Measurements from ENCODE around the gene PIGU. TPM values are rescaled to one million over a fixed set of nuclear protein-coding genes. Genes with fewer than 3 reads are reported as not detected.
A peak's percentile ranks its signal among the peaks of the same experiment; 100 is the strongest.

Gene PIGU
- total and polyA plus RNA-seq, 9 of the 15 experiments (the other 6 are each of a cell fraction or from before 2014, with no cell fraction given): 6.5 to 100 (median 28.1) TPM

GRCh38 chr20:34713194-34713943 is 36.5 kb upstream of the PIGU start (continued):
- TF ChIP-seq, protein P1, sequence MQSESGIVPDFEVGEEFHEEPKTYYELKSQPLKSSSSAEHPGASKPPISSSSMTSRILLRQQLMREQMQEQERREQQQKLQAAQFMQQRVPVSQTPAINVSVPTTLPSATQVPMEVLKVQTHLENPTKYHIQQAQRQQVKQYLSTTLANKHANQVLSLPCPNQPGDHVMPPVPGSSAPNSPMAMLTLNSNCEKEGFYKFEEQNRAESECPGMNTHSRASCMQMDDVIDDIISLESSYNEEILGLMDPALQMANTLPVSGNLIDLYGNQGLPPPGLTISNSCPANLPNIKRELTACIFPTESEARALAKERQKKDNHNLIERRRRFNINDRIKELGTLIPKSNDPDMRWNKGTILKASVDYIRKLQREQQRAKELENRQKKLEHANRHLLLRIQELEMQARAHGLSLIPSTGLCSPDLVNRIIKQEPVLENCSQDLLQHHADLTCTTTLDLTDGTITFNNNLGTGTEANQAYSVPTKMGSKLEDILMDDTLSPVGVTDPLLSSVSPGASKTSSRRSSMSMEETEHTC (IDR thresholded peaks at IDR 0.05): peak; percentile 68; the same call in 1 of the 2 replicates
- TF ChIP-seq POLR3A (IDR thresholded peaks at IDR 0.05; ENCODE audit: borderline replicate concordance, extremely low read depth, insufficient read depth, insufficient read length) (no peak), GABPB1 (CRISPR knock-in tag; IDR thresholded peaks at IDR 0.05) (no peak; the same call in 1 of the 2 replicates), DMBX1 (CRISPR knock-in tag; IDR thresholded peaks at IDR 0.05; ENCODE audit: borderline replicate concordance) (peak; percentile 4; the same call in 1 of the 2 replicates), ZNF639 (CRISPR knock-in tag; conservative IDR thresholded peaks at IDR 0.05 in 1 of 2, IDR thresholded peaks at IDR 0.05 in 1 of 2) (peak in 1 of 2 experiments; percentile 69; a peak in 2 of 4 replicates), EHMT2 (IDR thresholded peaks at IDR 0.05) (peak; percentile 75), ZNF274 (IDR thresholded peaks at IDR 0.05; ENCODE audit: borderline replicate concordance, low read depth, low read length) (no peak), SPI1 (IDR thresholded peaks at IDR 0.05; ENCODE audit: borderline replicate concordance, low read depth, low read length) (peak; percentile 63; the same call in 1 of the 2 replicates), POLR2AphosphoS2 (IDR thresholded peaks at IDR 0.05; ENCODE audit: low read length) (no peak; the same call in 1 of the 2 replicates), ZNF146 (CRISPR knock-in tag; IDR thresholded peaks at IDR 0.05; ENCODE audit: unreplicated experiment) (no peak), ZNF124 (CRISPR knock-in tag; IDR thresholded peaks at IDR 0.05) (no peak), SMARCC2 (IDR thresholded peaks at IDR 0.05; ENCODE audit: low read depth) (peak; percentile 99), ZNF174 (CRISPR knock-in tag; IDR thresholded peaks at IDR 0.05) (no peak), ZNF77 (CRISPR knock-in tag; IDR thresholded peaks at IDR 0.05) (no peak), MCM5 (IDR thresholded peaks at IDR 0.05; ENCODE audit: low read depth) (no peak), FOXK2 (conservative IDR thresholded peaks at IDR 0.05 in 1 of 2, IDR thresholded peaks at IDR 0.05 in 1 of 2; ENCODE audit: low read depth in 2 of 2) (peak; percentile 39 to 65; a peak in 3 of 4 replicates), ZSCAN32 (CRISPR knock-in tag; IDR thresholded peaks at IDR 0.05) (no peak), SOX6 (IDR thresholded peaks at IDR 0.05) (peak; percentile 99)
- TF ChIP-seq, protein P2, sequence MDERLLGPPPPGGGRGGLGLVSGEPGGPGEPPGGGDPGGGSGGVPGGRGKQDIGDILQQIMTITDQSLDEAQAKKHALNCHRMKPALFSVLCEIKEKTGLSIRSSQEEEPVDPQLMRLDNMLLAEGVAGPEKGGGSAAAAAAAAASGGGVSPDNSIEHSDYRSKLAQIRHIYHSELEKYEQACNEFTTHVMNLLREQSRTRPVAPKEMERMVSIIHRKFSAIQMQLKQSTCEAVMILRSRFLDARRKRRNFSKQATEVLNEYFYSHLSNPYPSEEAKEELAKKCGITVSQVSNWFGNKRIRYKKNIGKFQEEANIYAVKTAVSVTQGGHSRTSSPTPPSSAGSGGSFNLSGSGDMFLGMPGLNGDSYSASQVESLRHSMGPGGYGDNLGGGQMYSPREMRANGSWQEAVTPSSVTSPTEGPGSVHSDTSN (CRISPR knock-in tag; IDR thresholded peaks at IDR 0.05; ENCODE audit: low read depth): no peak
- TF ChIP-seq, protein P2 (tag; conservative IDR thresholded peaks at IDR 0.05; ENCODE audit: low read depth): peak; percentile 59; the same call in 1 of the 2 replicates

Measured in K562 (cell line).